Globus pallidus (tissue), 1 donor: ENCODE data around the gene PSMD5.
A peak's percentile ranks its signal among the peaks of the same experiment; 100 is the strongest.

Experiments
- DNase-seq: peaks from one replicate; pipeline ENCODE4 v3.0.0-alpha.2; 2015; ENCODE audit warnings: low spot score

PSMD5 gene

DNA sequence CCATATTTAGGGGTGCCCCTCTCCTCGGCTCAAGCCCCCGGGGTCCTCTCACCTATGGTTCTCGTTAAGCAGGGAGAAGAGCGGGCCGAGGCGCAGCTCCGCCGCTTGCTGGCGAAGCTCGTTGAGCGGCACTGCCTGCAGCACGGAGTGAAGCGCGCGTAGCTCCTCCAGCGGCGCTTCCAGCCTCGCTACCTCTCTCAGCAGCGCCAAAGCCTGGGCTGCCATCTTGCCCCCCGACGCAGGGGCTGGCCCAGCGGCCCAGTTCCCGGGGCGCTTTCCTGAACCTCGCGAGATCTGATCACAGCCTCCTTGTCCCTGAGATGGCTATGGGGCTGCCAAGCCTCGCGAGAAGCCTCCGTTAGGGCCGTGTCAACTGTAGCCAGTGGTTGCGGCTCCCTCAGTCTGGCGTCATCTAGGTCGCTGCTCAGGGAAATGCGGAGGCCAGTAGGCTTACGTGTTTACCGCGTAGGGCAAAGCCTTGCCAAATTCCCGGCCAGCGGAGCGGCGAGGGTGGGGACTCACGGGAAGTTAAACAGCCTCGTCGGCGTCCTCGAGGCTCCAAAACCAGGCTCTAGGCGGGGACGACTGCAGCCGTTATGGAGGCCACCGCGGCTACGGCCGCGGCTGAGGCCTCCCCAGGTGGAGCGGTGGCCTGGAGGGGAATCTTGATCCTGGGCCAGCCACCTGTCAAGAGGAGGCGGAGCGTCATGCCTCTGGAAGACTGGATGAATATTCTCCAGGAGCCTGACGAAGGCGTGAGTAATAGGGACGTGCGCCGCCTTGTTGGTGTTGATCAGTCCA lies at the start of gene PSMD5:
Gene PSMD5 (minus strand): TSS at position 238 of the 801 bp plus-strand sequence. CDS start 13 bp downstream, at position 225.
- DNase-seq = peak; percentile 86

DNA sequence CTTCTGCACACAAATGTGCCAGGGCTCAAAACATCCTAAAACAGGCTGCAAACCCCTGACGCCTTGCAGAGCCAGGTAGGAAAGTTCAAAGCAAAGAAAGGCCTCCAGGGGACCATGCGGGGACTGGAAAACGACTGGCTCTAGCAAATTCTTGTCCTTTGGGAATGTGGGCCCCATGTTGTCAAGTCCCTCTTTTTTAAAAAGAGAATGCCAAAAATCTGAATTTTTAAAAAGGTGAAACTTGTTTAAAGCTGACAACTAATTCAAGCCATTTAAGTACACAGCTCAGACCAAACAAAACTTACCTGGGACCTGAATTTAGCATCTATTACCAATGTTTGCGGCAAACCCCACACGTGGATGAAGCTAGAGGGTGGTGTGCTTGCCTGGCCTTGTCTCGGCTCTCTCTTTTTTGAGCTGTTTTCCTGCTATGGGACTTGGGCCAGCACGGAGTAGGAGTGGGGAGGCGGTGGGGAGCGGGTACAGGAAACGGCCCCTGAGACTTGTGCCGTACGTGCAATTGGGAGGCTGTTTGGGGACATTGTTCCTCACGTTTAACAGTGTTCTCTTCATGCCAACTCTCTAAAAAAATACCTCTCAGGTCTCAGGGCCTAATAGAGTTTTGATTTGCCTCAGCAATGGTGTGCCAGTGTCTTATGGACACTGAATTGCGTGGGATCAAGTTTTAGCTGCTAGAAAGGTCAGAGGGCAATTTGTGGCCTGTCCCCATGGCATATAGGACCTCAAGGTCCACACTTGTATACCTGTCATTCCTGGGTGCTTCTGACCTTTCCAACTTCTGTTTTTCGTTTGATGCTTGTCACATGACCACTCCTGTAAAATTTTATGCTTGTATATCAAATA lies 49.4 kb upstream of the PSMD5 start:
- no peak for DNase-seq

DNA sequence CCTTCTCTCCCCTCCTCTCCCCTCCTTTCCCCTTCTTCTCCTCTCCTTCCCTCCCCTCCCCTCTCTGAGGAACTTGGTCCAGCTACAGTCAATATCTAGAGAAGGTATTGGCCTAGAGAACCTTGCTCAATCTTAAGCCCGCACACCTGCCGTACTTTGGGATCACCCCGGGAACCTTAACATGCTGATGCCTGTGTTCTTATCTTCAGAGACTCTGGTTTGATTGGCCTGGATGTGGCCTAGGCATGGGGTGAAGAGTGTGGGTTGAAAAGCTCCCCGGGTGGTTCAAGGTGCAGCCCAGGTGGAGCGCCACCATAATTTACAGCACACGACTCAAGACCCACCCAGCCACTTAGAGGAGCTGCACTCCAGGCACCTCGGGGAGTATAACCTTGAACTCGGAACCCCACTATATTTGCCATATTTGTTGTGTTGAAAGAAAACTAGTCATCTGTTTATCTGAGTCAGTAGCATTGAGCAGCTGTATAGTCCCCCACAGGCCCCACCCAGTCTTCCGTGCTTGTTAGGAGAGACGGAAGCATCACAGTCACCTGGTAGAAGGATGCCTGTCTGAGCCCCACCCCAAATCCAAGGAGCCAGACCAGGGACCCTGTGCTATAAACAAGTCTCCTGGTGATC lies 48.6 kb upstream of the PSMD5 start:
- no peak for DNase-seq

DNA sequence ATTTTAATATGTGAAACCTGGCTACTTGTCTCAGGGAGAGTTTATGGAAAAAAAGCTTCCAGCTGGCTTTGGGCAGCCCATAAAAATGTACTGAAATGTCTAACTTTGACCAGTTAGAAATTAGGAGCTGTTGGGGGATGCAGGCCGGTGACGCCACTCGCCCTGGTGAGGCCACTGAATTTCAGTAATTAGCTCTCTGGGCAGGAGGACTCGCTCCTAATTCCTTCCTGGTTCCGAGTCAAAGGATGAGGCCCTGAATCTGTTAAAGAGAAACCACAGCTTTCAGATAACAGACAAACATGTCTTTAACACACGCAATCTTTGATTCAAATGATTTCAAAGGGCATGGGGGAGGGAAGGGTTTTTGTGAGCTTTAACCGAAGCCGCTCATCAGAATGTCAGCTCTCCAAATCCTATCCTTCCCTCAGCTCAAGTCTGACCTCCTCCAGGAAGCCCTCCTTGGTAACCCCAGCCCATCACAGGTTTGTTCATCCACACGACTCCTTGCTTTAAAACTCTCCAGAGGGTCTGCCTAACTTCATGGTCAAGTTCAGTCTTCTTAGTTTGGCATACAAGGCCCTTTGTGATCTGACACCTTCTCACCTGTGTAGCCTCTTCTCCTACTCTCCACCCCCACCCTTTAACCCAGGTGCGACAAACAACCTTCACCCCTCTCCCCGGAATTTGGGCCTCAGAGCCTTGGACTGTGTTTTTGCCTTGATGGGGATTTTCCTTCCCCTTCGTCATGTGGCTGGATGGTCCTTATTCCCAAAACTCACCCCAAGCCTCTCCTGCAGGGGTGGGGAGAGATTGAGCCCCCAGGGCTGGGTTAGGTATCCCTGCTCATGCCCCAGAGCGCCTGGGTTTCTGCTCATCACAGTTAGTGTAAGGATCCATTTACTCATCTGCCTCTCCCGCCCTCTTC lies 47.9 kb upstream of the PSMD5 start:
- no peak for DNase-seq

DNA sequence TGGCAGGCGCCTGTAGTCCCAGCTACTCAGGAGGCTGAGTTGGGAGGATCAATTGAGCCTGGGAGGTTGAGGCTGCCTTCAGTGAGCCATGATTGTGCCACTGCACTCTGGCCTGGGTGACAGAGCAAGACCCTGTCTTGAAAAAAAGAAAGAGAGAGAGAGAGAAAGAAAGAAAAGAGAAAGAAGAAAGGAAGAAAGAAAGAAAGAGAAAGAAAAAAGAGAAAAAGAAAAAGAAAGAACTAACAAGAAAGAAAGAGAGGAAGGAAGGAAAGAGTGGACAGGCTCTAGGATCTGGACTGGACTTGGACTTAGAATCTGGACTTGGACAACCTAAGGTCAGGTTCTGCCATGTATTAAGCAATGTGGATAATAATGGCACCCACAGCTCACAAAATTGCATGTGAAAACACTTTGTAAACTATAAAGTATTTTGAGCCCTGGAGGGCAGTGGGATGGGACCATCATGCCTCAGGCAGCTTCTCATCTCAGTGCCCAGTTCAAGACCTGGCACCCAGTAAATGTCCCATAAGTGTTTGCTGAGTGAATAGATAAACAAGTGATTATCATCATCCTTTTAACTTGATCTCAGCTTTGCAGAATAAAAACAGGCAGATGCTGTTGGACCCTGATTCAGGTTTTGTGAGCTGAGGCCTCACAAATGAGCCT lies 47.0 kb upstream of the PSMD5 start:
- no peak for DNase-seq

DNA sequence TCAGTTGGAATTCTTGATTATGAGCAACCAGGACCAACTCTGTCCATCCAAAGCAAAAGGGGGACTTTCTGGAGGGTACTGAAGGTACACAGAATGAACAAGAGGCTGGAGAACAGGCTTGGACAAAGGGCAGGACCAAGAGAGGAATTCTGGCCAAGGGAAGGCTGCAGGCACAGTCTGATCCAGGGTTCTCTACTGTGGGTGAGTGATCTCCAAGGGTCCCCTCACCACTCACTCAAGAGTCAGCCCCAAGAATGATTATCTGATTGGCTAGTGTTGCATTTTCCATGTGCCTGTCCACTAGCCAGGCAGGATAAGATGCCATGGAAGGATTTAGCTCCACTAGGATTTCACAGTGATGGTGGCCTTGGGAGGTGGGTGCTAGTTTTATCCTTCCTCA lies 45.9 kb upstream of the PSMD5 start:
- DNase-seq = no peak

DNA sequence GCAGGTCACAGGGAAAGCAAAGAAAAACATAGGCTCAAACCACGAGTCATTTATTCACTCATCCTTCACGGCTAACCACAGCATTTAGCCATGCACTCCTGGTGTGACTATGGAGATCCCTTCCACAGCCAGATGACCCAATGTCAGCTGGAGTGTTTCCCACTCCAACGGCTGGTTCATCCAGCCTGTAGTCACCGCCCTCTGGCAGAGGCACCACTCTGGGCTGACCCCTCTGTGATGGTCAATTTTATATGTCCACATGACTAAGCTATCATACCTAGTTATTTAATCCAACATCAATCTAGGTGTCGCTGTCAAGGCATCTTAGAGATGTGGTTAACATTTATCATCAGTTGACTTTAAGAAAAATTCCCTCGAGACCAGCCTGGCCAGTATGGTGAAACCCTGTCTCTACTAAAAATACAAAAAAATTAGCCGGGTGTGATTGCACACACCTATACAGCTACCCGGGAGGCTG lies 43.8 kb upstream of the PSMD5 start:
- DNase-seq = no peak

DNA sequence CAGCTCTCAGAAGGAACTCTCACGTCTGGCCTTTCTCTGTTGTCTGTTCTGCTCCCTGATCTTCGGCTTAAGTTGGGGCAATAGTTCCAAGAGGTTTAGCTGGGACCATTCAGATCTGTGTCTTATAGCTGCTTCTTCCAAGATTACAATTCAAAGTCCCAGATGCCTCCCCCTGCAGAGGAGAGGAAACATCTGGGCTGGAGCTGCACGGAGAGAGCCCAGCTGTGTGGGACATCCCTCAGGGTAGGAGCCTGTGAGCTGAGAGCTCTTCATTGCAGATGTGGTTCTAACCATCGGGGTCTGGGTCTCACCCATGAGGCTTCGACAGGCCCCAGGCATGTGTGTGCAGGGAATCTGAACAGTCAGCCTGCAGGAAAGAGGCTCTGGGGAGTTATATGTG lies 43.2 kb upstream of the PSMD5 start:
- no peak for DNase-seq

DNA sequence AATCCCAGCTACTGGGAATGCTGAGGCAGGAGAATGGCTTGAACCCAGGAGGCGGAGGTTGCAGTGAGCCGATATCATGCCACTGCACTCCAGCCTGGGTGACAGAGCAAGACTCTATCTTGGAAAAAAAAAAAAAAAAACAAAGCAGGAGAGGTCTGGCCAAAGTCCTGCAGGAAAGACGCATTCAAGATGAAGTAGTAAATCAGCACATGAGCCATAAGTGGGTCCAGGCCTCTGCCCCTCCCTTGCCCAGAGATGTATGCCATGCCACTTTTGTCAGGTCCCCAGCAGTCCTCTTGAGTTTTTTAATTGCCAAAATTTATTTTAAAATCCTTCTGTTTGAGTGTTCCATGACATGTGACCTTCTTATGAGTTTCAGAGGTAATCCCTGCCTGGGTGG lies 42.7 kb upstream of the PSMD5 start:
- no peak for DNase-seq

DNA sequence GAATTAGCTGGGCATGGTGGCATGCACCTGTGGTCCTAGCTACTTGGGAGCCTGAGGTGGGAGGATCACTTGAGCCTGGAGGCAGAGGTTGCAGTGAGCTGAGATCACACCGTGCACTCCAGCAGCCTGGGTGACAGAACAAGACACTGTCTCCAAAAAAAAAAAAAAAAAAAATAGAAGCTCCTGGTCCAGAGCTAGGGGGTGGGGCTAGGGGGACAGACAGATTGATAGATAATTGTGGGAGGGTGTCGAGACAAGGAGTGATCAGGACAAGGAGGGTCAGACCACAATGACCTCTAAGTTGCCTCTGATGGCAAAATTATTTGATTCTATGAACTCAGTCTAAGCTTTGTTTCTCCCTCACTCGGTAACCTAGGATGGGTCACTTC lies 40.9 kb upstream of the PSMD5 start:
- DNase-seq = no peak

DNA sequence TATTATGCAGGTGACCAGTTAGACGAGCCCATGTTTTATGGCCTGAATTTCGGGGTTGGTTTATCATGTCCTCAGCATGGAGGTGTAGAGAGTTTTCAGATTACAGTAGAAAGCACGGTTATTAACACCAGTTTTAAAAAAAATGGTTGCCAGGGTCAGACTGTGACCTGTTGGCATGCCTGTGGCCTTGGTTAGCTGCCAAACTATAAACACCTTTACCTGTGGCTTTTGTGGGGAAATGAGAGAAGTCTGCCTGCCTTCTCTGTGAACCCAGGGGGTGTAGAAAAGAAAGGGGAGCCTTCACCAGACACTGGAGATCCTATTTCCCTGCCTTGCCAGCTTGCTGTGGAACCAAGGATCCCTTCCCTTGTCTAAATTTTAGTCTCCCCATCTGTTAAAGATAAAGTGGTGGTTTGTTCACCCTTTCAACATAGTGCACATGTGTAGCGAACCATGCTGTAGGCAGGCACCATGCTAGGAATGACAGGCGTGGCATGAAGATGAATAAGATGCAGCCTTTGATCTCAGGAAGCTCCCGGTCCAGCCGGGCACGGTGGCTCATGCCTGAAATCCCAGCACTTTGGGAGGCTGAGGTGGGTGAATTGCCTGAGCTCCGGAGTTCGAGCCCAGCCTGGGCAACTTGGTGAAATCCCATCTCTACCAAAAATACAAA lies 40.3 kb upstream of the PSMD5 start:
- DNase-seq = no peak

DNA sequence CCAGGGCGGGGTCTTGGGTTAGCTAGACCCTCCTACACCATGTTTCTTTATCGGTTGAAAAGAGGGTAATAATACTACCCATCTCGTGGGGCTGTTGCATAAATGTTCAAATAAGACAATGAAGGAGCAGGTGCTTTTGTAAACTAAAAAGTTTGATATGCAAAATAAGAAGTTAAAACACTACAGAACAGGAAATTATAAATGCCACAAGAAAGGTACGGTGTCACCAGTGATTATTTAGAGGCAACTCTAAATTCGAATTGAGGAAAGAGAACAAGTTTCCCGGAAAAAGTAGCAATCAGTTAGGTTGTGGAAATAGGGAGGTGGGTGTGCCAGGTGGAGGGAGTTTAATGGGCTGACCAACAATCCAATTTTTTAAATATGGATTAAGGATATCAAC lies 36.7 kb upstream of the PSMD5 start:
- DNase-seq = no peak

DNA sequence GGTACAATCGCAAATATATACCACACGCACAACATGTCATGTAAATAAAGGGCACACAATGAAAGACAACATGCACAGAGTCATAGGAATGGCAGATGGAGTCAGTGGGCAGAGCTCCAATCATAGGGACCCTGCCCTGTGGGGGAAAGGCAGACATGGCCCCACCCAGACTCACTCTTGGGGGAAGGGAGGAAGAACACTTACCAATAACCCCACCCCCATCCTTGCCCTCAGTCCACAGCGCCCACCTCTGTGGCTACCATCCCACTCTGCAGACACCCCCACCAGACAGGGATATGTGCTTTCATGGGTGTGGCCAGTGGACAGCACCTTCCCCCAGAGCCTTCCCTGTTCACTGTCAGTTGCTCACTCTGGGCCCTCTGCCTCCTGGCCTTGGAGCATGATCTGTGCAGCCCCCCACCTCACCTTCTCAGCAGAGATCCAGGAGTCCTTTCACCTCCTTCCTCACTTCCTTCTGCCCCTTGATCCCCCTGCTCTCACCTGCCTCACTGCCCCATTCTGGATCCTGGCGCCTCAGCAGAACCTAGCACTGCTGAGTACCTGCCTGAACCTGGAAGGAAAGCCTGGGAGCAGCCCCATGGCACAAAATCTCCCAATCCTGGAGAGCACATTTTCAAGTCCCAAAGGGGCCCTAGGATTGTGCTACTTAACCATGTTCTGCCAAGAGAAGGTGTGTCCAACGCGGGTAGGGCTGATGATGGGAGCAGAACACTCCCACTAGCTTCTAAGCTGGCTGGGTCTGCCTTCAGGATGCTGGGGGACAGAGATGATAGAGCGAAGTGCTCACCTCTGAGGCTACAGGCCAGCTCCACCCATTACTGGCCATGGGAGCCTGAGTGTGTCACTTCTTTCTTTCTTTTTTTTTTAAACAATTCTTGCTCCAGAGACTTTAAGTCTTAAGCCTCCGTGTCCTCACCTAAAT lies 35.7 kb upstream of the PSMD5 start:
- DNase-seq = no peak

DNA sequence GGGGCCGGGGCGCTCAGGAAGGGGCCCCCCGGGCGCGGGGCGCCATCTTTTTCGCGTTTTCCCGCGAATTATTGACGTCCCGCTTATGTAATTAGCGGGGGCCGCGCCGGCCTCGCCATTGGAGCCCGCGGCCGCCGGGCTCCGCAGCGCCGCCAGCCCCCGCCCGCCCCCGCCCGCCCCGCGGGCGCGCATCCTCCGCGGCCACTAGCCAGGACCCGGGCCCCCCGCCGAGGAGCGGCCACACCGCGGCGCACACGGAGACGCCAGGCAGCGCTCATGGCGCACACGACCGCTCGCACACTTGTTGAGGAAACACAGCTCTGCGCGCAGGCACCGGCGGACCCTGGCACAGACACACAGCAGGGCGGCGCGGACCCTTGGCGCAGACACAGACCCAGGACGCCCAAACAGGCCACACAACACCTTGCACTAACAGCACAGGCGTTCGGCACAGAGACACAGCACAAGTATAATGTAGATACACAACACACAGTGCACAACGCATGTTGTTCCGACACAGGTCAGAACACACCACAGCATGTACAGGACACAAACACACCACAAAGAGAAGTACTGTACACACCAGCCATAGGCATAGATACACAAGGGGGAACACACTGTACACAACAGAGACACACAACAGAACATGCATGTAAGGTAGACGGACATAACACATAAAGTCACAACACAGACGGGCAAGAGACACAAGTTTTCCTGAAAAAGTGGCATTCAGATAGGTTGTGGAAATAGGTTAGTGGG lies 34.7 kb upstream of the PSMD5 start:
- peak; percentile 67 for DNase-seq

DNA sequence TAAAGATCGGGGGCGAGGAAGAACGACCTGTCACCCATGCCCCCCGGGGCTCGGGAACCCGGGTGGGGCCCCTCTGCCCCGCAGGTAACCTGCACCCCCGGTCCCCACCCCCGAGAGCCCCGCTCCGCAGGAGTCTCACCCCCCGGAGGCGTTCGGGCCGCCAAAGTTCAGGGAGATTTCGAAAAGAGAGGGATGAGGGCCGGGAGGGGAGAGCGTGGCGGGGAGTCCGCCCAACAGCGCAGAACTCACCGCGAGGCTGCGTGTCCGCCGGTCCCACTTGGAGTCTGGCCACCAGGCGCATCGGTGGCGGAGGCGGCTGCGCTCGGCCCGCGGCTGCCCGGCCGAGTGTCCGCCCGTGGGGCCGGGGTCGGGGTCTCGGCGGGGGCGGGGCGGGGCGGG lies 34.1 kb upstream of the PSMD5 start, which contains the start of gene PHF19:
Gene PHF19 (minus strand): TSS at position 347 of the 399 bp plus-strand sequence. CDS start 2,447 bp downstream, outside the sequence.
- DNase-seq = no peak

DNA sequence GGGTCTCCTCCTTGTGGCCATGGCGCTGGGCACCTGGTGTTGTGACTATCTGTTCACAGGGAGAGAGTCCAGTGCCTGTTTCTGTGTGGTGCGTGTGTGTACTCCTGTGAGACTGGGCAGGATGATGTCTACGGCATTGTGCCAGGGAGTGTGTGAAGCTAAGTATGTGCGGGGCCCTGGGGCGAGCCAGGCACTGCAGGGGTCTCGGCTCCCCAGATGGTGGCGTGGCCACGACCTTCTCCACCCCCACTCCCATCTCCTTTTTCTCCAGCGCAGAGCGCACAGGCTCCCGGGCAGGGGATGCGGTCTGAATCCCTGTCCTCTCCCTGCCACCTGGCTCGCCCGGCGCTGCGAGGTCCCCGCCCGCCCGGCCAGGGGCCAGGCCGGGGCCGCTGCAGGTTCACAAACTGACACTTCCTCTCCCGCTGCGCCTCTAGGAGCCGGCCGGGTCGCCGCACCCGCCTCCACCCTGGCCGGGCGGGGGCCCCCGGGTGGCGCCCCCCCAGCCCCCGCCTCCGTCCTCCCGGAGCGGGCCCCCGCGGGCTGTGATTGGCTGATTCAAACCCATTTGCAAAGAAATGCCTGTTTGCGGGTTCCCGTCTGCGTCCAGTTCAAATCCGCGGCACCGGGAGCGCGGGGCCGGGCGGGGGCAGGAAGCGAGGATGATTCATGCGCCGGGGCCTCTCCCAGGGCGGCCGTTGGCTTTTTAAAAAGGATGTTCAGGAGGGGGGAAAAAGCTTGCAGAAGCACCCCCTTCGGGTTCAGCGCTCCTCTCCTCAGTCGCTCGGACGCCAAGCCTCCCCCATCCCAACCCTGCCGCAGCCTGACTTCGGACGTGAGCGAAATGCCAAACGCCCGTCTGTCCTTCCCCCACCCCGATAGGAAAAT lies 33.5 kb upstream of the PSMD5 start:
- DNase-seq = peak; percentile 76

DNA sequence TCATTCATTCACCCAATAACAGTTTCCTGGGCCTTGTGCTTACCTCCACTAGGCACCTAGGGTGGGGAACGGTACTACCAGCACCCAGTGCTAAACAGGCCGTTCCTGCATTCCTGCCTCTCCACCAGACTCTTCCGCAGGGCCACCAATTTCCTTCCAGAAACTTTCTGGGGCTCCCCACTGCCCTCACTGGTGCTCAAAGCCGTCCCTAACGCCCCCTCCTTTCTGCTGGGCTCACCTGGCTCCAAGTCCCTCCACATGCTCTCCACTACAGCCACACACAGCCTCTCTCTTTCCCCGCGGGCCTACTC lies 32.9 kb upstream of the PSMD5 start:
- DNase-seq = no peak

DNA sequence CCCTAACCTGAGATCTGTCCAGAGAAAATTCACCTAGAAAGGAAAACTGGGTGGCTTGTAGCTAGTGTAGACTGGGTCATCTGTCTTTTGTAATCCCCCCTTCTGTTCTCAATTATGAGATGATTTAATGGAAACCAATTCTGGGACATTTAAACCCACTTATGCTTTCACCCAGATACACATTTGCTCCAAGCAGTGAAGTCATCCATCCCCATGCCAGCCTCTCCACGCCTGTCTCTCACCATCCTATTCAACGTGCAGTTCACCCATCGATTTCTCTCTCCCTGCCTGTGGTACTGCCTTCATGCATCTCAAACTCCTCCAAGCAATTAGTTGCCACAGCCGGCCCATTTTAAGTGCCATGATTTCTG lies 32.5 kb upstream of the PSMD5 start:
- no peak for DNase-seq
